NCI-H2196 (cell line): ENCODE data around the gene KCNH2.
"Not testable (repeated sequence)": the region's sequence is repeated elsewhere in the genome, so short reads cannot be mapped to it uniquely, and the experiment has no call there.

Source experiments
- DNase-seq: peaks from one replicate; lab custom pipeline; 2025; ENCODE audit not compliant: unreplicated experiment; lab: John Stamatoyannopoulos, UW

The KCNH2 gene, protein sequence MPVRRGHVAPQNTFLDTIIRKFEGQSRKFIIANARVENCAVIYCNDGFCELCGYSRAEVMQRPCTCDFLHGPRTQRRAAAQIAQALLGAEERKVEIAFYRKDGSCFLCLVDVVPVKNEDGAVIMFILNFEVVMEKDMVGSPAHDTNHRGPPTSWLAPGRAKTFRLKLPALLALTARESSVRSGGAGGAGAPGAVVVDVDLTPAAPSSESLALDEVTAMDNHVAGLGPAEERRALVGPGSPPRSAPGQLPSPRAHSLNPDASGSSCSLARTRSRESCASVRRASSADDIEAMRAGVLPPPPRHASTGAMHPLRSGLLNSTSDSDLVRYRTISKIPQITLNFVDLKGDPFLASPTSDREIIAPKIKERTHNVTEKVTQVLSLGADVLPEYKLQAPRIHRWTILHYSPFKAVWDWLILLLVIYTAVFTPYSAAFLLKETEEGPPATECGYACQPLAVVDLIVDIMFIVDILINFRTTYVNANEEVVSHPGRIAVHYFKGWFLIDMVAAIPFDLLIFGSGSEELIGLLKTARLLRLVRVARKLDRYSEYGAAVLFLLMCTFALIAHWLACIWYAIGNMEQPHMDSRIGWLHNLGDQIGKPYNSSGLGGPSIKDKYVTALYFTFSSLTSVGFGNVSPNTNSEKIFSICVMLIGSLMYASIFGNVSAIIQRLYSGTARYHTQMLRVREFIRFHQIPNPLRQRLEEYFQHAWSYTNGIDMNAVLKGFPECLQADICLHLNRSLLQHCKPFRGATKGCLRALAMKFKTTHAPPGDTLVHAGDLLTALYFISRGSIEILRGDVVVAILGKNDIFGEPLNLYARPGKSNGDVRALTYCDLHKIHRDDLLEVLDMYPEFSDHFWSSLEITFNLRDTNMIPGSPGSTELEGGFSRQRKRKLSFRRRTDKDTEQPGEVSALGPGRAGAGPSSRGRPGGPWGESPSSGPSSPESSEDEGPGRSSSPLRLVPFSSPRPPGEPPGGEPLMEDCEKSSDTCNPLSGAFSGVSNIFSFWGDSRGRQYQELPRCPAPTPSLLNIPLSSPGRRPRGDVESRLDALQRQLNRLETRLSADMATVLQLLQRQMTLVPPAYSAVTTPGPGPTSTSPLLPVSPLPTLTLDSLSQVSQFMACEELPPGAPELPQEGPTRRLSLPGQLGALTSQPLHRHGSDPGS

DNA sequence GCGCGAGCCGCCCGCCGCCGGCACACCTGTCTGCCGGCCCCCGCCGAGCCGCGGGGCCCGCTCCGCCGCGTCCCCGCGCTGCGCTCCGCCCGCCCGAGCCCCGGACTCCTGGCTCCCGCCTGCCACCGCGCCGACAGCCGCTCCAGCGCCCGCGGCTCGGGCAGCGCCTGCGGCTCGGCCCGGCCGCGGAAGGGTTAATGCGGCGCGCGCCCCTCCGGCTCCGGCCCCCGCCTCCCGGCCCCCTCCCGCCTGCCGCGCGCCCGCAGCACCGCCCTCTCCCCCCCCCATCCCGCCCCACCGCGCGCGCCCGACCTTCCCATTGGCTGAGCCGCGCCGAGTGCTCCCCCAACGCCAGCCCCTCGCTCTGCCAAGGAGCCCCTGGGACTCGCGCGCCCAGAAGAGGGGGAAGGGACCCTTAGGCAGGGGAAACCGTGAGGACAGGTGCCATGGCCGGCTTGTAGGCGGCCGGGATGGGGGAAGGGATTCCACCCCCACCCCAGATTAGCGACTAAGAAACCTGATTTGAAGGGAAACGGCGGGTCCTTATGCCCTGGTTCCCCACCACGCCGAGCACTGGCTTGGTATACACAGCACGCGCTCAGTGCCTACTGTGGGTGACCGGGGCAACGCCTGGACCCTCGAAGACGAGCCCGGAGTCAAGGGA, at the start of gene KCNH2:
Gene KCNH2, minus strand, starts transcription at position 196 of the 664 bp plus-strand sequence. CDS start 408 bp downstream, outside the sequence.
- DNase-seq, result peak; percentile 80

DNA sequence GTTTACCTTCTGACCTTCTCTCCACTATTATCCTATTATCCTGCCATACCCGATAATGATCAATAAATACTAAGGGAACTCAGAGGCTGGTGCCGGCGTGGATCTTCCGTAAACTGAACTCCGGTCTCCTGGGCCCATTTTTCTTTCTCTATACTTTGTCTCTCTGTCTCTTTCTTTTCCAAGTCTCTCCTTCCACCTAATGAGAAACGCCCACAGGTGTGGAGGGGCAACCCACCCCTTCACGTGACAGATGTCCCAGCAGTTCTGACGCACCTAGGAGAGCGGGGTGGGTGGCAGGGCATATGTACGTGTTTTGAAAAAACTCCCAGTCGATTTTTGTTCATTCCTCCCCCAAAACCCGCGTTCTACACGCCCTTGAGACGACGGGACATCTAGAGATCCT, 49.6 kb upstream of the KCNH2 start:
- DNase-seq, result not testable (repeated sequence)

DNA sequence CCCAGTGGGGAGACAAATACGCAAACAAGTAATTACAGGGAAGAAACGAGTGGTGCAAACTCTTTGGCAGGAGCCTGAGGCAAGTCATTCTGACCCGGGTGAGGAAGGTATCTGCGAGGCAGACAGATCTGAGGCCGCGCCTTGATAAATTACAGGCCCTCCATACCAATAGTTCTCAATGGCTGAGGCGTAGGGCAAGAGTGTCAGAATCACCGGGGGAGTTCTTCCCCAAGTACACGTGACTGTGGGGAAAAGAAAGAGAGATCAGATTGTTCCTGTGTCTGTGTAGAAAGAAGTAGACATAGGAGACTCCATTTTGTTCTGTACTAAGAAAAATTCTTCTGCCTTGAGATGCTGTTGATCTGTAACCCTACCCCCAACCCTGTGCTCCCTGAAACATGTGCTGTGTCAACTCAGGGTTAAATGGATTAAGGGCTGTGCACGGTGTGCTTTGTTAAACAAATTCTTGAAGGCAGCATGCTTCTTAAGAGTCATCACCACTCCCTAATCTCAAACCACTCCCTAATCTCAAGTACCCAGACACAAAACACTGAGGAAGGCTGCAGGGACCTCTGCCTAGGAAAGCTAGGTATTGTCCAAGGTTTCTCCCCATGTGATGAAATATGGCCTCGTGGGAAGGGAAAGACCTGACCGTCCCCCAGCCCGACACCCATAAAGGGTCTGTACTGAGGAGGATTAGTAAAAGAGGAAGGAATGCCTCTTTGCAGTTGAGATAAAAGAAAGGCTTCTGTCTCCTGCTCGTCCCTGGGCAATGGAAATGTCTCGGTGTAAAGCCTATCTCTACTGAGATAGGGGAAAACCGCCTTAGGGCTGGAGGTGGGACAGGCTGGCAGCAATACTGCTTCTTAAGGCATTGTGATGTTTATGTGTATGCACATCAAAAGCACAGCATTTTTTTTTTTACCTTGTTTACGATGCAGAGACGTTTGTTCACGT, 48.9 kb upstream of the KCNH2 start:
- DNase-seq, result not testable (repeated sequence)

DNA sequence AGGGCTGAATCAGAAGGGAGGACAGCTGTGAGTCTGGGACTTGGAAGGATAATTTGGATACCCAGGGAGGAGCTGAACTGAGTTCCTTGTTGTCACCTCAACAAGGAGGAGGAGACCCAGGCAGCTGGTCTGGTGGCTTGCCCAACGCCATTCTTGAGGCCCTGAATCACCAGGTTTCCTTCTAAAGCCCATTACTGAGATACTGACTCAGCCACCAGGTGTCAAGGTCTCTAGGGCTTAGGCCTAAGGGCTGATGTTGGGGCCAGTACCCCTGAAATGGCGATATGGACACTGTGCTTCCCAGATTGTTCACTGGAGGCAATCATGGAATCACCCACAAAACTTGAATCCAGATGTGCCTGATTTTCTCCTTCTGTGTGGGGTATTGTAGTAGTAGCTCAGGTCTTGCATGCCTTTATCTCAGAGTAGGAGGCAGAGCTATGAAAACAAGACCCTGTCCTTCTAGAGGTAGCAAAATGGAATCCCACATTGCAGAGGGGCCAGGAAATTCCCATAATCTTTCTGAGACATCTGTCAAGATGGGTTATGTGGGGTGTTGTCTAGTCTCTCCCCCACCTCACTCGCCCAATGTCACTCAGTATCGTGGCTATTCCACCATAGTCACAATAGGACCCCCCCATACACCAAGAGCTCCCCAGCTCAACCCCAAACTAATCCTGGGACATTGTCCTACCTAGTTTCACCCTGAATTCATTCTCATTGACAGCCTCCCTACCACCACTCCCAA, 48.0 kb upstream of the KCNH2 start:
- no peak for DNase-seq

DNA sequence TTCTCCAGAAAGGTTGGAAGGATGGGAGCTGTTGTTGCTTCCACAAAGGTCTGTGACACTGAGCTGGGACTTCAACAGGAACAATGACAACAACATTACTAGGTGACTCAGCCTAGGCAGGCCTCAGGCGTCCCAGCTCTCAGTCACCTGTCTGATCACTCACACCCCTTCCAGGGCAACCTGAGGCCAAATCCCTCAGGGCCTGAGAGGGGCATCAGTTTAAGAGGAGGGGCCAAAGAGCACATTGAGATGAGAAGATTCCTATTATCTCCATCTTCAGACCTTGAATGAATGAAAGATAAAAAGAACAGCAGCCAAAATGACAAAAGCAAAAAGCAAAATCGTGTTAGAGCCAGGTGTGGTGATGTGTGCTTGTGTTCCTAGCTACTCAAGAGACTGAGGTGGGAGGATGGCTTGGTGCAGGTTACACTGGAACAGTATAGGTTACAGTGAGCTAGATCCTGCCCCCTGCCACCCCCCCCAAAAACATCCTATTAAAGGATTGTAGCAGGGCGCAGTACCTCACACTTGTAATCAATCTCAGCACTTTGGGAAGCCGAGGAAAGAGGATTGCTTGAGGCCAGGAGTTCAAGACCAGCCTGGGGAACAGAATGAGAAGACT, 46.4 kb upstream of the KCNH2 start, which contains the start of gene ATG9B:
Gene ATG9B, minus strand, starts transcription at position 60 of the 622 bp plus-strand sequence. CDS start 71 bp downstream, outside the sequence.
- no peak for DNase-seq

DNA sequence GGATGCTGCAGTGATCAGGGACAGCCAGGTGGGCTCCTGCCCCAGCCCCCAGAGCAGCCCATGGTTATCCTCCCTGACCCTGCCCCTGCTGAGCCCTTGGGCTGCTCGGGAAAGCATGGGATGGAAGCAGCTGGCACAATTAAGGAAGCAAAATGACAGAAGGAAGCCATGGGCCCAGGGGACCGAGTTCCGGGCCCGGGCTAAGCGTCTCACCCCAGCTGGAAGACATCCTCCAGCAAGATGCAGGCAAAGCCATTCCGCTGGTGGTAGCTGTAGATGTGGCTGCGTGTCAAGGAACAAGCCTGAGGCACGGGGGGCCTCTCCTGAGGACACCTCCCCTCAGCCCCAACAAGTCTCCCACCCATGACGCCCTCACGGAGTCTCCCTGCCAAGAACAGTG, 45.1 kb upstream of the KCNH2 start:
- DNase-seq, result no peak

DNA sequence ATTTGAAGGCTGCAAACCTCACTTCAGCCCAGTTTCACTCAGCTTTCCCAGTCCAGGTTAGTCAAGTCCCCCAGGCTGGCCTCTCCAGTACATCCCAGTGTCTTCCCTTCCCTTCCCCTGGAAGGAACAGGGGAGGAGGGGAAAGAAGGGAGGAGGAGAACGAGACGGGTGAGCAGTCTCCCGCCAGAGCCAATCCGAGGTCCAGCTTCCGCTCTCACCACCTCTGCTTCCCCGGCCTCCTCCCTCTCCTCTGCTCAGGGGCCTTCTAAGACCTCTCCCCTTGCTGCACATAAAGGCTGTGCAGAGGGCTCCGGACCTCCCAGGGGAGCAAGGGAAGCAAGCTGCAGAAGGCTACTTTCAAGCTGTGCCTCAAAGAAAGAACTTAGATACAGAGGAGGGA, 42.1 kb upstream of the KCNH2 start:
- DNase-seq, result no peak

DNA sequence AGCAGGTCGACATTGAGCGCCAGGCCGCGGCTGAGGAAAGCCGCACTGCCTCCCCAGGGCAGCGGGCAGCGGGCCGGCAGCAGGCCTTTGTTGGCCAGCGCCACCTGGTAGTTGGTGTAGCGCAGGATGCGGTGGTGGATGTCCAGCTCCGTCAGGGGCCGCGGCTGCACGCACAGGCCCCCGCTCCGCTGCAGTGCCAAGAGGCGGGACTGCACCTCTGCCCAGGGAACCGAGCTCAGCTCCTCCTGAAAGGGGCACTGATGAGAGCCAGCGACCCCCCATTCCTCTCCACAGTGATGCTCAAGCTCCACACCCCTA, 41.0 kb upstream of the KCNH2 start:
- no peak for DNase-seq

DNA sequence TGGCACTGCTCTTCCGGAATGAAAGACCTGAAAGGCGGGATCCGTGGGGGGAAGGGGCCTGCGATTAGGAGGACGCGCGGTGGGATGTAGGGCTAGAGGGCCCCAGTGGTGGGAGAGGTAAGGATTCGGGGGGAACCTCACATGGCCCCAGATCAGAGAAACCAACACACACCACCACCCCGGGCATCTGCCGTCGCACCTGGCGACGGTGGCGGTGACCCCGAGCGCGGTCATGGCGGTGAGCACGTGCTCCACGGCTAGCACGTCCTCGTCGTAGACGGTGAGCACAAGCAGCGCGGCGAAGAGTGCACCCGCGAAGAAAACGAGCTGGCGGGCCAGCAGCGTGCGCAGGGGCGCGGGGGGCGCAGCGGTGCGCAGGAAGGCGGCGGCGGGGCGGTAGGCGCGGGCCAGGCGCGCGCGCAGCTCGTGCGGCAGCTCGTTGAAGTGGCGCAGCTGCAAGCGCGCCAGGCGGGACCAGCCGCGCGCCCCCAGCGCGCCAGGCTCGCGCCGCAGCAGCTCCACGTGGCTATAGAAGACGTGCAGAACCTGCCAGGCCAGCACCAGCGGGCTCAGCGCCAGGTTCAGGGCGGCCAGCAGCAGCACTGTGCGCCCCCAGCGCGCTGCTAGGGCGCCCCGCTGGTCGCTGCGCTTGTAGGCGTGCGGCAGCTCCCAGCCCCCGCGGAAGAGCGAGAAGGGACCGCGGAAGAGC, 40.5 kb upstream of the KCNH2 start:
- peak; percentile 84 for DNase-seq

DNA sequence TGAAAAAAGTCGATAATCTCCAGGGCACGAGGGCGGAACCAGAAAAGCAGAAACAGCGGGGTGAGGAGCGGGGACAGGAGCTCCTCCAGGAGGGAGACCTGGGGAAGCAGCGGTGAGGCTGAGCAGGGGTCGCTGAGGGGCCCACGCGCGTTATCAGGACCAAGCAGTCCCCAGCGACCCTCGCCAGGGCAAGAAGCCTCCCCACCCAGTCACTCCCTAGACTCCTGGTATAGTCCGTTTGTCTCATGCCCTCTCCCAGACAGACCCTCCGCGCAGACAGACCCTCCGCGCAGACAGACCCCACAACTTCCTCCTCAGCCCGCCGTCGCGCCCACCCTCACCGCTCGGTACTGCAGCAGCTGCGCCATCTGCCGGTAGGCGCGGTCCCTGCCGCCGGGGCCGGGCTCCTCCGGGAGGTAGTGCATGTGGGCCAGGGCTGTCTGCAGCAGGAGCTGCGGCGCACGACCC, 39.9 kb upstream of the KCNH2 start:
- peak; percentile 84 for DNase-seq

DNA sequence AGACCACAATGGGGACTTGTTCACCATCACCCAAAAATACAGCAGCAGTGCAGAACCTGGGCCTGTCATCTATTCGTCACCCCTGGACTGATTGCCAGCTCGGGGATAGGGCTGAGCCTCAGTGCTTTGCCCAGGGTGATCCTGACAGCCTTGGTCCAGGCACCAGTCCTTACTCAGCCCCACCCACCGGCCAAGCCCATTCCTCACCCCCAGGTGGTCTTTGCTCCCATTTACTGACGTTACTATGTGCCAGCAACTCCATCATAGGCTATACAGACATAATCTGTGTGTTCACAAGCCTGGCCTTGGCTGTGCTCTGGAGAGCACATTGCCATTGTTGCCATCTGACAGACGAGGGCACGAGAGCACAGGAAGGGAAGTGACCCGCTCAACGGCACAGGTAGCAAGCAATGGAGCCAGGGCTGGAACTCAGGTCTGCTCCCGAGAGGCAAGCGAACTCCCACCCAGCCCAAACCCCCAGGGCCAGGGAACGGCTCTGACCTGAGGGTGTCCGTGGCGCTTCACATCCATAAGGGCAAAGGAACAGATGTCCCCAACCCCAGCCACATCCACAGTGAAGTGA, 39.3 kb upstream of the KCNH2 start:
- DNase-seq, result no peak

DNA sequence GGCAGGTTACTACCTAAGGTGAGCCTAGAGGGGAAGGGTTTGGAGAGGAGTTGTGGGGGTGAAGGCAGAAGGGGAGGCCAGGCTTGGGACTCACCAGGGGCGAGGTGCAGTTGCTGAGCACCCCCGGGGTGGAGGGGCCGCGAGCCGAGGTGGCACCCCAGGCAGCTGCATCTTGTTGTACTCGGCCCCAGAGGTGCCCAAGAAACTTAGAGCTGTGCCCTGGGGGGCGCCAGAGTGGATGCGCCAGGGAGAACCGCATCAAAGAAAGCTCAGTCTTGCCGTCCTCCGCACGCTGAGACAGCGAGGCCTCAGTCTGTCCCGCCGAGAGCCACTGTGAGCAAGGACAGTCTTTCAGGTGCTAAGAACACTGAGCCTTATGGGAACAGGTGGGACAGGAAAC, 38.8 kb upstream of the KCNH2 start:
- DNase-seq, result no peak

DNA sequence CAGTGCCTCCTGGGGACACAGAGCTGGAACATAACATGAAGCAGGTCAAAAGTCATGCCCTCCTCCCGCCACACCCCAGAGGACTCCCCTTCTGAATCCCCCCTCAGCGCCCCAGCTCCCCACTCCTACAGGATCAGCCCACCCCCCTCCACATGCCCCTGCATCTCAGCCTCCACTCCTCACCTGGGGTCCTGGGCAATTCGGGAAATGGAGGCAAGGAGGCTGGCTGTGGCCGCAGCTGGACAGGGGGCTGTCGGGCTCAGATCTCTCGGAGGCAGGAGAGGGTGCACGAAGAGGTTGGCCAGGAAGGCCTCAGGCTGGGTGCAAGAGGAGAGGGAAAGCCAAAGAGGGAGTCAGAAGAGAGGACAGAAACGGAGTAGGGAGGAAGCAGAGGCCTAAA, 38.4 kb upstream of the KCNH2 start:
- DNase-seq, result no peak

DNA sequence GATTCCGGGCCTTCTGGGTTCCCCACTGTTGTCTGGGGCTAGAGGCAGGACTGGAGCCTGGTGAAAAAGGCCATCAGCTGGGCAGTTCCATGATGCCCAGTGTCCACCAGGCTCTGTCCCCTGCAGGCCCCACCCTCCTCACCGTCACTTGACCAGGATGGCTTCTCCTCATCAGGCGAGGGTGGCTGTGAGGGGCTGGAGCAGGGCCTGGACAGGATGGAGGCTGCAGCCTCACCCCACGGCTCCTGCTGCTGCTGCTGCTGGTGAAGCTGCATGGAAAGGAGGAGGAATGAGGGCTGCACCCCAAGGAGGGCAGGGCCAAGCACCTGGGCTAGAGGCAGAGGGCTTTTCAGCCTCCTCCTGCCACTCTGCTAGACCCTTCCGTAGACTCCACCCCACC, 37.8 kb upstream of the KCNH2 start:
- no peak for DNase-seq

DNA sequence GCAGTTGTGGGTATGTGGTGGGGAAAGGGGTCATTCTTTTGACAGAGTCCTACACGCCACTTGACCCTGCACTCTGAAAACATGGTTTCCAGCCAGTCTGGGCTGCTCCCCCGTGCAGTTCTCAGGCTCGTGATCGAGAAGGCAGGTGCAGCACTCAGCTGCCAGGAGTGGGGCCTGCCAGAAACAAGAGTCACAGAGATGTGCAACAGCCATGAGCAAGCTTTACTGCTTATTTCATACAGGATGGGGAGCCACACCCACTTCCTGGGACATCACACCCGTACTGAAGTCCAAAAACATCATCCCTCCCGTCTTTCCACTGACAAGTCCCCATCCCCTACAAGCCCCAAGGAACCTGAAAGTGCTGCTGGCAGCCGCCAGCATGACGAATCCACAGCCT, 36.8 kb upstream of the KCNH2 start:
- peak; percentile 35 for DNase-seq

DNA sequence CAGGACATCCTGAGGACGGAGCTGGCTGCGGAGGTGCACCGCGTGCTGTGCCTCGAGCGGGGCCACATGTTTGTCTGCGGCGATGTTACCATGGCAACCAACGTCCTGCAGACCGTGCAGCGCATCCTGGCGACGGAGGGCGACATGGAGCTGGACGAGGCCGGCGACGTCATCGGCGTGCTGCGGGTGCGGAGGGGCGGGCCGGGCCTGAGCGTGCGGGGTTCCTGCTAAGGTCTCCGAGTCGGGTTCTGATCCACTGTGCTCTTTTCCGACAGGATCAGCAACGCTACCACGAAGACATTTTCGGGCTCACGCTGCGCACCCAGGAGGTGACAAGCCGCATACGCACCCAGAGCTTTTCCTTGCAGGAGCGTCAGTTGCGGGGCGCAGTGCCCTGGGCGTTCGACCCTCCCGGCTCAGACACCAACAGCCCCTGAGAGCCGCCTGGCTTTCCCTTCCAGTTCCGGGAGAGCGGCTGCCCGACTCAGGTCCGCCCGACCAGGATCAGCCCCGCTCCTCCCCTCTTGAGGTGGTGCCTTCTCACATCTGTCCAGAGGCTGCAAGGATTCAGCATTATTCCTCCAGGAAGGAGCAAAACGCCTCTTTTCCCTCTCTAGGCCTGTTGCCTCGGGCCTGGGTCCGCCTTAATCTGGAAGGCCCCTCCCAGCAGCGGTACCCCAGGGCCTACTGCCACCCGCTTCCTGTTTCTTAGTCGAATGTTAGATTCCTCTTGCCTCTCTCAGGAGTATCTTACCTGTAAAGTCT, 35.8 kb upstream of the KCNH2 start:
- DNase-seq, result no peak

DNA sequence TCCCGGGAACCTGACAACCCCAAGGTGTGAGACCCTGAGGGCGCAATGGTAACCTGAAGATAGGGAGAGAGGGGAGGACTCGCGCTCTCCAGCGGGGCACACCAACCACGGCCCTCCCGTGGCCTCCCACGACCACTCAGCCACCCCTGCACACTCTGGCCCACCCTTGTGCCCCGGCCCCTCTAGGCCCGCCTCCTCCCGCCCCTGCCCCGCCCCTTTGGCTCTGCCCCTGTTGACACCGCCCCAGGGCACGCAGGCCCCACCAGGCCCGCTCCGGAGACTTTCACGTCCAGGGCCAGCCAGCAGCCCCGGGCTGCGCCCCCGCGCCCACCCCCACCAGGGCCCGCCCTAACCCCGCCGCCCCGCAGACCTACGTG, 35.2 kb upstream of the KCNH2 start:
- no peak for DNase-seq
